ENCODE data around the gene SRL.

GRCh38 chr16:4214215-4214621 is 27.7 kb downstream of the SRL start:
- TF ChIP-seq CTCF (IDR thresholded peaks at IDR 0.05) (no peak), EZH2 (IDR thresholded peaks at IDR 0.05; ENCODE audit: borderline replicate concordance, insufficient read depth, low read depth, low read length, poor library complexity, severe bottlenecking) (no peak)
